ENCODE results near the gene DIAPH3. TPM values are rescaled to one million over a fixed set of nuclear protein-coding genes. Genes with fewer than 3 reads are reported as not detected.

The DIAPH3 gene
- total and polyA plus RNA-seq, 2 of the 8 experiments (the other 6 are each of a cell fraction or from before 2014, with no cell fraction given) = 8.0 to 30.8 TPM

GRCh38 chr13:59660582-59660981, 503.1 kb downstream of the DIAPH3 start:
- Histone ChIP-seq H3K36me3 (ENCODE audit: control insufficient read depth in 2 of 4, insufficient read depth in 4 of 4, low read length in 3 of 4) (peaks cover 0 to 3% (median 0%) of the 10 kb centered on the region in 4 experiments; a peak in 1 of 8 replicates), H3K9me3 (ENCODE audit: insufficient read depth in 2 of 2, low read depth in 1 of 2, low read length in 1 of 2) (no peaks in the 10 kb centered on the region), H3K27ac (ENCODE audit: low read depth, low read length) (no peak overlapping the region), H3K56ac (replicated peaks; ENCODE audit: insufficient read length, low read depth, low read length) (no peak overlapping the region), H2BK15ac (ENCODE audit: low read length) (no peak overlapping the region), H3K9ac (replicated peaks in 1 of 4; ENCODE audit: extremely low read depth in 1 of 4, low read depth in 3 of 4, low read length in 3 of 4) (no peak overlapping the region), H3K4me1 (replicated peaks in 1 of 4; ENCODE audit: control insufficient read depth in 3 of 4, insufficient read depth in 4 of 4, low read length in 3 of 4) (peaks cover 3 to 6% (median 5%) of the 10 kb centered on the region in 4 experiments; a peak in 6 of 7 replicates), H3K27me3 (replicated peaks in 1 of 4; ENCODE audit: control insufficient read depth in 3 of 4, extremely low read depth in 1 of 4, insufficient read depth in 3 of 4, low read length in 3 of 4) (no peaks in the 10 kb centered on the region), H3K14ac (ENCODE audit: insufficient read length) (no peak overlapping the region), H2AK5ac (ENCODE audit: low read depth, low read length) (no peak overlapping the region), H4K91ac (replicated peaks; ENCODE audit: insufficient read length, low read length) (no peak overlapping the region), H2BK20ac (ENCODE audit: low read length) (no peak overlapping the region), H4K20me1 (replicated peaks in 1 of 2; ENCODE audit: control insufficient read depth in 1 of 2, insufficient read depth in 2 of 2, low read length in 2 of 2) (no peaks in the 10 kb centered on the region), H3K23me2 (ENCODE audit: low read depth, low read length) (no peaks in the 10 kb centered on the region), H2BK12ac (ENCODE audit: low read depth, low read length) (no peak overlapping the region), H3K4me2 (ENCODE audit: insufficient read depth in 1 of 2, low read depth in 2 of 2, low read length in 2 of 2) (no peak overlapping the region), H3K79me1 (ENCODE audit: low read depth, low read length) (no peaks in the 10 kb centered on the region), H3K23ac (ENCODE audit: insufficient read length) (no peak overlapping the region), H2BK120ac (replicated peaks; ENCODE audit: low read depth, low read length) (no peak overlapping the region), H3K79me2 (ENCODE audit: control insufficient read depth in 1 of 2, insufficient read depth in 2 of 2, low read length in 2 of 2) (no peaks in the 10 kb centered on the region), H4K5ac (ENCODE audit: insufficient read length, low read depth, low read length) (no peak overlapping the region), H3K4me3 (ENCODE audit: extremely low read depth in 1 of 4, insufficient read depth in 2 of 4, low read depth in 3 of 4, low read length in 4 of 4) (no peak overlapping the region), H2AFZ (ENCODE audit: low read length) (no peak overlapping the region), H4K8ac (ENCODE audit: extremely low read depth, insufficient read depth, low read length) (no peak overlapping the region), H3K18ac (ENCODE audit: extremely low read depth, low read length) (no peak overlapping the region), H2BK5ac (ENCODE audit: low read depth, low read length) (no peak overlapping the region), H3K4ac (replicated peaks; ENCODE audit: insufficient read length, low read depth, low read length) (no peak overlapping the region)
- WGBS, 2 experiments (ENCODE audit: extremely low coverage in 1 of 2, insufficient coverage in 1 of 2, insufficient read length in 1 of 2, insufficient replicate concordance in 2 of 2, low coverage in 1 of 2, low lambda C conversion rate in 2 of 2, missing lambda C conversion rate in 1 of 2) = 89% methylated on average over 5 of the region's 5 CpGs; no CpG with 5 or more reads in 1 of the 2 experiments
- CTCF ChIA-PET (ENCODE audit: partially characterized antibody) = interaction anchor here (1.6 kb wide), 1 partner anchor 11 kb away, joined by 5 read pairs; no protein-coding TSS in a partner anchor
- POLR2A ChIA-PET (ENCODE audit: partially characterized antibody) = no interaction called here
- FAIRE-seq (peak; percentile 39), DNase-seq (ENCODE audit: low read depth in 1 of 2, low spot score in 2 of 2) (no peak)
- TF ChIP-seq ATF3 (IDR thresholded peaks at IDR 0.05; ENCODE audit: insufficient read depth, low read depth, low read length) (no peak), SIX5 (IDR thresholded peaks at IDR 0.05; ENCODE audit: low read depth, low read length) (no peak), GTF2F1 (IDR thresholded peaks at IDR 0.05; ENCODE audit: borderline replicate concordance, low read depth, low read length) (no peak), TCF12 (IDR thresholded peaks at IDR 0.05; ENCODE audit: low read depth, low read length) (no peak), SP1 (IDR thresholded peaks at IDR 0.05; ENCODE audit: low read depth, low read length) (no peak), NANOG (IDR thresholded peaks at IDR 0.05; ENCODE audit: insufficient read depth, low read depth, low read length, poor library complexity, severe bottlenecking) (no peak), MAFK (IDR thresholded peaks at IDR 0.05; ENCODE audit: low read depth, low read length) (no peak), ZNF274 (IDR thresholded peaks at IDR 0.05; ENCODE audit: borderline replicate concordance, extremely low read depth, low read length) (no peak), RNF2 (IDR thresholded peaks at IDR 0.05; ENCODE audit: borderline replicate concordance, low read depth, low read length, missing control alignments, poor library complexity, severe bottlenecking) (no peak), BCL11A (IDR thresholded peaks at IDR 0.05; ENCODE audit: low read depth in 2 of 2, low read length in 2 of 2) (no peak), EGR1 (IDR thresholded peaks at IDR 0.05; ENCODE audit: borderline replicate concordance, low read depth, low read length) (no peak), JUND (IDR thresholded peaks at IDR 0.05; ENCODE audit: low read length) (no peak)

All from H1 (cell line).